ENCODE results near the gene IFNLR1. TPM values are rescaled to one million over a fixed set of nuclear protein-coding genes. Genes with fewer than 3 reads are reported as not detected.

The IFNLR1 gene
- polyA plus RNA-seq, 3 donors = not detected

DNA sequence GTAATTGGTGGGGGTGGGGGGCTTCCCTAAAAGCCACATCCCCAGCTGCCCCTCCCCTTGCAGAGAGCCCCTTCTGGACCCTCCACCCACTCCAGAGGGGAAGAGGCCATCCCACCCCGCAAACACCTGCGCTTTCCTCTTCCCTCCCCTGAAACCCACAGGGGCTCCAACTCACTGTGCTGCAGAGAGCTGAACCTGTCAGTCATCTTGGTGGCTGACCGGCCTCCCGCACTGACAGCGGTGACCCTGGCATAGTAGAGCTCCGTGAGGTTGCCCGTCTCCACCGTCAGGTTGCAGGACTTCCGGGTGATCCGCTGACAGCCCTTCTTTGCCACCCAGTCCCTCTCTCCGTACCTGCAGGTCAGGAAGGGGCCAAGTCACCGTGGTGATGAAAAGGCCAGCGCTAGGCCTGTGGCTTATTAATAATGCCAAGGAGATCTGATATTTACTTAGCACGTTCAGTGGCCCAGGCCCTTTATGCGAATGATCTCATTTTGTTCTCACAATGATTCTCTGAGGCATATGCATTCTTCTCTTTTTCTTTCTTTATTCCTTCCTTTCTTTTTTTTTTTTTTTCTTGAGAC lies 50.0 kb downstream of the IFNLR1 start:
- no peak overlapping the region for H3K4me2 ChIP-seq (replicated peaks; ENCODE audit: extremely low read depth, low read length, poor library complexity, severe bottlenecking)
- no peak overlapping the region for H3K4me3 Mint-ChIP-seq
- H3K4me3 ChIP-seq (replicated peaks in 1 of 3; ENCODE audit: low read depth in 2 of 3, low read length in 3 of 3) = no peak overlapping the region
- H3K79me2 ChIP-seq (ENCODE audit: insufficient read depth, low read length) = no peaks in the 10 kb centered on the region
- H3K36me3 ChIP-seq (replicated peaks in 1 of 2; ENCODE audit: control insufficient read depth in 1 of 2, insufficient read depth in 2 of 2, low read length in 2 of 2) = no peaks in the 10 kb centered on the region
- peaks cover 0 to under 1% of the 10 kb centered on the region in 2 donors for H3K9me3 ChIP-seq (replicated peaks in 1 of 2; ENCODE audit: control insufficient read depth in 1 of 2, insufficient read depth in 1 of 2, low read length in 2 of 2)
- H3K27ac ChIP-seq (ENCODE audit: low read depth in 1 of 2, low read length in 2 of 2) = no peak overlapping the region
- H3K27ac Mint-ChIP-seq = no peak overlapping the region
- no peaks in the 10 kb centered on the region for H3K36me3 Mint-ChIP-seq
- H4K20me1 ChIP-seq (ENCODE audit: insufficient read depth, low read length) = no peaks in the 10 kb centered on the region
- TF ChIP-seq, protein P1, sequence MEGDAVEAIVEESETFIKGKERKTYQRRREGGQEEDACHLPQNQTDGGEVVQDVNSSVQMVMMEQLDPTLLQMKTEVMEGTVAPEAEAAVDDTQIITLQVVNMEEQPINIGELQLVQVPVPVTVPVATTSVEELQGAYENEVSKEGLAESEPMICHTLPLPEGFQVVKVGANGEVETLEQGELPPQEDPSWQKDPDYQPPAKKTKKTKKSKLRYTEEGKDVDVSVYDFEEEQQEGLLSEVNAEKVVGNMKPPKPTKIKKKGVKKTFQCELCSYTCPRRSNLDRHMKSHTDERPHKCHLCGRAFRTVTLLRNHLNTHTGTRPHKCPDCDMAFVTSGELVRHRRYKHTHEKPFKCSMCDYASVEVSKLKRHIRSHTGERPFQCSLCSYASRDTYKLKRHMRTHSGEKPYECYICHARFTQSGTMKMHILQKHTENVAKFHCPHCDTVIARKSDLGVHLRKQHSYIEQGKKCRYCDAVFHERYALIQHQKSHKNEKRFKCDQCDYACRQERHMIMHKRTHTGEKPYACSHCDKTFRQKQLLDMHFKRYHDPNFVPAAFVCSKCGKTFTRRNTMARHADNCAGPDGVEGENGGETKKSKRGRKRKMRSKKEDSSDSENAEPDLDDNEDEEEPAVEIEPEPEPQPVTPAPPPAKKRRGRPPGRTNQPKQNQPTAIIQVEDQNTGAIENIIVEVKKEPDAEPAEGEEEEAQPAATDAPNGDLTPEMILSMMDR (IDR thresholded peaks at IDR 0.05) = no peak
- H3K27me3 ChIP-seq (ENCODE audit: control insufficient read depth in 2 of 2, insufficient read depth in 2 of 2, low read length in 2 of 2) = no peaks in the 10 kb centered on the region
- H3K4me1 ChIP-seq (ENCODE audit: control insufficient read depth in 1 of 2, insufficient read depth in 2 of 2, low read length in 2 of 2) = no peaks in the 10 kb centered on the region
- 93% methylated on average over 12 of the region's 15 CpGs for WGBS (ENCODE audit: insufficient coverage)
- H3K9me3 Mint-ChIP-seq = peaks cover 2 to 15% (median 9%) of the 10 kb centered on the region in 7 donors
- intact Hi-C loops (cut with micrococcal nuclease) = no loop called here
- H3K9ac ChIP-seq (ENCODE audit: insufficient read depth, low read length, poor library complexity, severe bottlenecking) = no peak overlapping the region
- DNase-seq = no peak
- H3K4me1 Mint-ChIP-seq = no peaks in the 10 kb centered on the region
- H3K27me3 Mint-ChIP-seq (ENCODE audit: low read depth in 3 of 3) = peaks cover 4 to 6% (median 5%) of the 10 kb centered on the region in 3 donors
- no peak overlapping the region for H2AFZ ChIP-seq (ENCODE audit: insufficient read depth, low read depth, low read length, poor library complexity, severe bottlenecking)

DNA sequence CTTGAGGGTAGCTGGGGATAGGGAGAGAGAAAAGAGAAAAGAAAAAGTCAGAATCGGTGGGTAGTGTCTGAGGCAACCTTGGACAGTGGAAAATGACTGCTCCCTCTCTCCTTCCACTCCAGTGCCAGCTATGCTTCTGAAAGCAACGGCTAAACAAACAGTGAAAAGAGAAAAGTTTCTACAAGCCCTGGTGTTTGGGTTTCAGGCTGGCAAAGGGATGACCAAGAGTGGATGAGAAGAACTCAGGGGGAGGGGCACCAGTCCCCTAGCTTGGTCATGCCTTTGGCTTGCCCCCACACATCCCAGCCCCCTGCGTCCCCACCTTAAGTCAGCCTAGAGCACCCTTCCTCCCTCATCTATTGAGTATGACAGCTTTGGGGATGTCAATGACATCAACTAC lies 52.7 kb downstream of the IFNLR1 start:
- no peaks in the 10 kb centered on the region for H3K36me3 ChIP-seq (replicated peaks in 1 of 2; ENCODE audit: control insufficient read depth in 1 of 2, insufficient read depth in 2 of 2, low read length in 2 of 2)
- peaks cover 16 to 31% (median 24%) of the 10 kb centered on the region in 7 donors for H3K9me3 Mint-ChIP-seq
- peaks cover 11% of the 10 kb centered on the region in 2 donors for H3K9me3 ChIP-seq (replicated peaks in 1 of 2; ENCODE audit: control insufficient read depth in 1 of 2, insufficient read depth in 1 of 2, low read length in 2 of 2)
- H3K36me3 Mint-ChIP-seq = no peaks in the 10 kb centered on the region
- H3K4me3 ChIP-seq (replicated peaks in 1 of 3; ENCODE audit: low read depth in 2 of 3, low read length in 3 of 3) = no peak overlapping the region
- TF ChIP-seq, protein P1 (IDR thresholded peaks at IDR 0.05) = no peak
- 100% methylated on average over 1 of the region's 3 CpGs for WGBS (ENCODE audit: insufficient coverage)
- H3K4me1 Mint-ChIP-seq = no peaks in the 10 kb centered on the region
- H2AFZ ChIP-seq (ENCODE audit: insufficient read depth, low read depth, low read length, poor library complexity, severe bottlenecking) = no peak overlapping the region
- H3K27me3 Mint-ChIP-seq (ENCODE audit: low read depth in 3 of 3) = peaks cover 6 to 7% (median 6%) of the 10 kb centered on the region in 3 donors
- no peak overlapping the region for H3K4me3 Mint-ChIP-seq
- no peaks in the 10 kb centered on the region for H3K79me2 ChIP-seq (ENCODE audit: insufficient read depth, low read length)
- H3K27me3 ChIP-seq (ENCODE audit: control insufficient read depth in 2 of 2, insufficient read depth in 2 of 2, low read length in 2 of 2) = no peaks in the 10 kb centered on the region
- H3K4me1 ChIP-seq (ENCODE audit: control insufficient read depth in 1 of 2, insufficient read depth in 2 of 2, low read length in 2 of 2) = no peaks in the 10 kb centered on the region
- H4K20me1 ChIP-seq (ENCODE audit: insufficient read depth, low read length) = no peaks in the 10 kb centered on the region
- H3K9ac ChIP-seq (ENCODE audit: insufficient read depth, low read length, poor library complexity, severe bottlenecking) = no peak overlapping the region
- H3K27ac Mint-ChIP-seq = no peak overlapping the region
- H3K27ac ChIP-seq (ENCODE audit: low read depth in 1 of 2, low read length in 2 of 2) = no peak overlapping the region
- no peak for DNase-seq
- no peak overlapping the region for H3K4me2 ChIP-seq (replicated peaks; ENCODE audit: extremely low read depth, low read length, poor library complexity, severe bottlenecking)
- intact Hi-C loops (cut with micrococcal nuclease) = no loop called here

All from CD14-positive monocyte (primary cell).